Nephron progenitor cell (in vitro differentiated cells): Measurements from ENCODE around the gene MSN.
"Not testable (repeated sequence)": the region's sequence is repeated elsewhere in the genome, so short reads cannot be mapped to it uniquely, and the experiment has no call there.

Source experiments
- DNase-seq: peaks from one replicate; pipeline ENCODE4 v3.0.0; 2021
- H3K27ac Mint-ChIP-seq: 2 replicates; pipeline ENCODE4 v1.8.0; 2021; ENCODE audit warnings: mild to moderate bottlenecking, moderate library complexity, mixed read lengths
- H3K27me3 Mint-ChIP-seq: 2 replicates; pipeline ENCODE4 v1.8.0; 2021; ENCODE audit warnings: mild to moderate bottlenecking, low read depth, mixed read lengths; ENCODE audit not compliant: poor library complexity
- H3K36me3 Mint-ChIP-seq: 2 replicates; pipeline ENCODE4 v1.8.0; 2021; ENCODE audit warnings: low read depth, mixed read lengths
- H3K4me1 Mint-ChIP-seq: 2 replicates; pipeline ENCODE4 v1.8.0; 2021; ENCODE audit warnings: mixed read lengths
- H3K4me3 Mint-ChIP-seq: 2 replicates; pipeline ENCODE4 v1.8.0; 2021; ENCODE audit warnings: mild to moderate bottlenecking, moderate library complexity, mixed read lengths
- H3K9me3 Mint-ChIP-seq: 2 replicates; pipeline ENCODE4 v1.8.0; 2021; ENCODE audit warnings: mild to moderate bottlenecking, moderate library complexity, mixed read lengths
- CTCF ChIP-seq: fragments of 200-600 bp; sonication (generic); IDR thresholded peaks from 2 replicates; pipeline ENCODE4 v1.5.0; 2021; ENCODE audit warnings: antibody characterized with exemption

The MSN gene

GRCh38 chrX:65647801-65648200, 19.7 kb upstream of the MSN start:
- DNase-seq = no peak
- no peak overlapping the region for H3K4me3 Mint-ChIP-seq
- H3K27ac Mint-ChIP-seq = no peak overlapping the region
- H3K36me3 Mint-ChIP-seq = no peaks in the 10 kb centered on the region
- no peaks in the 10 kb centered on the region for H3K27me3 Mint-ChIP-seq
- H3K9me3 Mint-ChIP-seq = peaks cover 50% of the 10 kb centered on the region
- TF ChIP-seq CTCF = no peak
- H3K4me1 Mint-ChIP-seq = peaks cover 7% of the 10 kb centered on the region

DNA sequence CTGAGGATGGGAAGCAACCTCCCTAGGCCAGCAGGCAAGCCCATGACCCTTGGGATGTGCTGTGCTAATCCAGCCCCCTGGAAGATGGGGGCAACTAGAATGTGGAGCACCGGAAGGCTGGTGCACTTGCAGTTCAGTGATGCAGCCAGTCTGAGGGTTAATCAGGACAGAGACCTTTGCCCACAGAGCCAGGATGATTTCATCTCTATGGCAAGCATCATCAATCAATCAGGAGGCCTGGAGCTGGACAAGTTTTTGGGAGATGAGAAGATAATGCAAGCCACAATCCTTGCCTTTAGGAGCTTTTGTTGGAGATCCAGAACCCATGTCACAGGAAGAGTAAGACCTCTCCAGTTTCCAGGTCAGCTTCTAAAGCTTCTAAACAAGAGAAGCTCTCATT, 15.4 kb upstream of the MSN start:
- H3K4me3 Mint-ChIP-seq = no peak overlapping the region
- no peak for DNase-seq
- no peaks in the 10 kb centered on the region for H3K36me3 Mint-ChIP-seq
- no peak for TF ChIP-seq CTCF
- H3K9me3 Mint-ChIP-seq = peaks cover 54% of the 10 kb centered on the region
- H3K27ac Mint-ChIP-seq = no peak overlapping the region
- peaks cover 12% of the 10 kb centered on the region for H3K4me1 Mint-ChIP-seq
- H3K27me3 Mint-ChIP-seq = no peaks in the 10 kb centered on the region

DNA sequence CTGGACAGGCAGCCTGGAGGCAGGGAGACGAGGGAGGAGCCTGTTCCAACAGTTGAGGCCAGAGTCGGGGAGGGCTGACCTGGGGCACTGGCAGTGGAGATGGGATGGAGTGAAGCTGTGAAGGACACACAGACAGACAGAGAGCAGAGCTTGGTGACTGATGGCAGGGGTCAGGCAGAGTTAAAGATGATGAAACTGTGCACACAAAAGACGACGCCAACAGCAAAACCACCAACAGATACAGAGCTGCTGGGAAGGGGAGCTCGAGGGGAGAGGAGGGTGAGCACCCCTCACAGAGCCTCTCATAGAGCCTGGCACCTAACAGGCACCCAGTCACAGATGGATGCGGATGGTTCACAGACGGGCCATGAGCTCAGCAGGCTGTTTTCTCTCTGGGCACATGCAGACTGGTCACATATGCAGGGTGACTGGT, 10.4 kb upstream of the MSN start:
- not testable (repeated sequence) for H3K27me3 Mint-ChIP-seq, H3K4me3 Mint-ChIP-seq
- H3K9me3 Mint-ChIP-seq = peaks cover 62% of the 10 kb centered on the region

GRCh38 chrX:65657659-65658058, 9.8 kb upstream of the MSN start:
- H3K27ac Mint-ChIP-seq = no peak overlapping the region
- H3K4me1 Mint-ChIP-seq = peaks cover 12% of the 10 kb centered on the region
- TF ChIP-seq CTCF = no peak
- no peak overlapping the region for H3K4me3 Mint-ChIP-seq
- H3K9me3 Mint-ChIP-seq = peaks cover 66% of the 10 kb centered on the region
- H3K27me3 Mint-ChIP-seq = no peaks in the 10 kb centered on the region
- DNase-seq = no peak
- no peaks in the 10 kb centered on the region for H3K36me3 Mint-ChIP-seq

More for the DNA sequence above, 10.4 kb upstream of the MSN start:
- H3K36me3 Mint-ChIP-seq, H3K27ac Mint-ChIP-seq, DNase-seq: not testable (repeated sequence)
- peaks cover 12% of the 10 kb centered on the region for H3K4me1 Mint-ChIP-seq

GRCh38 chrX:65658229-65658628, 9.2 kb upstream of the MSN start:
- Mint-ChIP-seq H3K27ac (no peak overlapping the region), H3K27me3 (no peaks in the 10 kb centered on the region), H3K9me3 (peaks cover 66% of the 10 kb centered on the region), H3K4me3 (no peak overlapping the region), H3K4me1 (peaks cover 12% of the 10 kb centered on the region), H3K36me3 (no peaks in the 10 kb centered on the region)
- no peak for DNase-seq
- no peak for TF ChIP-seq CTCF

- no peaks in the 10 kb centered on the region for H3K27me3 Mint-ChIP-seq
- H3K9me3 Mint-ChIP-seq = peaks cover 68% of the 10 kb centered on the region
- H3K4me3 Mint-ChIP-seq = peak overlapping the region; percentile 77
- peaks cover 34% of the 10 kb centered on the region for H3K4me1 Mint-ChIP-seq
- no peak overlapping the region for H3K27ac Mint-ChIP-seq
- peaks cover 8% of the 10 kb centered on the region for H3K36me3 Mint-ChIP-seq
- DNase-seq = no peak
- TF ChIP-seq CTCF = no peak
Observed at GRCh38 chrX:65667157-65667502, 324 bp upstream of the MSN start.
